ENCODE data around the gene GSTM2.

GSTM2 gene

GRCh38 chr1:109629372-109630030, 38.4 kb upstream of the GSTM2 start:
- DNase-seq (ENCODE audit: low read depth, low spot score): no peak

DNA sequence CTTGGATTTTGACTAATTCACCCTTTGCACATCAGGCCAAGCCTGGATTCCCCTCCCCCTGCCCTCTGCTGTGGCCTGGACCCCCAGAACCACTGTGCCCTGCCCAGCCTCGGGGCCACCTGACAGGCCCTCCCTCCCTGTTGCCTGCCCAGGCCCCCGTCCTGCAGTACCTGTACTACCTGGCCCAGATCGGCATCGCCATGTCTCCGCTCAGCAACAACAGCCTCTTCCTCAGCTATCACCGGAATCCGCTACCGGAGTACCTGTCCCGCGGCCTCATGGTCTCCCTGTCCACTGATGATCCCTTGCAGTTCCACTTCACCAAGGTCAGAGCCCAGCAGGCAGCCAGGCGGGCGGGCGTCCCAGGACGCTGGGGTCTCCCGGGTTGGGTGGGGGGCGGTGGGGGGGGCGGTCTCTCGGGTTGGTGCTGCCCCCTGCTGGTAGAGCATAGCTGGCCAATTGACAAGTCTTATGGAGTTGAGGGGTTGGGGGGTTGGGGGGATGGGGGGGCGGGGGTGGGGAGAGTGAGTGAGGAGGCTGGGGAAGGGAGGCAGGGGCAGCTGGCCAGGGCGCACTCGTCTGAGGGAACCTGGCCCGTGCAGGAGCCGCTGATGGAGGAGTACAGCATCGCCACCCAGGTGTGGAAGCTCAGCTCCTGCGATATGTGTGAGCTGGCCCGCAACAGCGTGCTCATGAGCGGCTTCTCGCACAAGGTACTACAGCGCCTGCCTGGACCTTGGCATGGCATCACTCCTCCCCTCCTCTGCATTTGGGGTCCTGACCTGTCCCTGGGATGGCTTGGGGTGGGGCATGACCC, 37.6 kb upstream of the GSTM2 start:
- no peak for DNase-seq (ENCODE audit: low read depth, low spot score)

GRCh38 chr1:109630898-109631512, 36.9 kb upstream of the GSTM2 start:
- no peak for DNase-seq (ENCODE audit: low read depth, low spot score)

- no peak for DNase-seq (ENCODE audit: low read depth, low spot score)
Measured at GRCh38 chr1:109631513-109632505, 36.0 kb upstream of the GSTM2 start.

DNA sequence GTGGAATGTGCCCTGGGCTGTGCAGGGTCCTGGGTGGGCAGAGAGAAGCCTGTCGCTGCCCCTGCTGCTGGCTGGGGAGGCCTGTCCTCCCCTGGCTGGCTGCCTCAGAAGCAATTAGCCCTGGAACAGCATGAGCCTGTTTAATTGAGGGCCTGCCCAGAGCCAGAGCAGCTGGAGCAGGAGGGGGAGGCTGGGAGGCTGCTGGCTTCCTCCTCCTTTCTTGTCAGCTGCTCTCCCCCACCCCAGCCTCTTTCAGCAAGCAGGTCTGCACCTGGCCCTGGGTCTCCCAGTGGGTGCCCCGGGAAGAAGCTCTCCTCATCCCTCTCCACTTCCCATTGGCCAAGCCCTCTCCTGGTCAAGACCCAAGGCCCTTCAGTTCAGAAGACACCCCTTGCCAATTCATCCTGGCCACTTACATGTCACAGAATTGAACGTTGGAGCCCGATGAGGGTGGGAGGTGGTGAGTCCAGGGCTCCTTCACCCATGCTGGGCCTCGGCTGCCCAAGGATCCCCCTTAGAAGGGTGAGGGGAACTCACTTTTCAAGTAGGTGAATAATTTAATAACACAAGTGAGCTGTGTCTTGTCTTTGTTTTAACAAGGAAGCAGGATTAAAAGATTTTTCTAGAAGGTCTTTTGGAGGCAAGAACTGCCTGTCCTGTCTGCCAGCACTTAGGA, 35.0 kb upstream of the GSTM2 start:
- DNase-seq (ENCODE audit: low read depth, low spot score): no peak

GRCh38 chr1:109634292-109634691, 33.6 kb upstream of the GSTM2 start:
- DNase-seq (ENCODE audit: low read depth, low spot score): no peak

GRCh38 chr1:109634771-109635750, 32.8 kb upstream of the GSTM2 start:
- DNase-seq (ENCODE audit: low read depth, low spot score): no peak

- DNase-seq (ENCODE audit: low read depth, low spot score): no peak
Measured at GRCh38 chr1:109635862-109636200, 32.0 kb upstream of the GSTM2 start.

- DNase-seq (ENCODE audit: low read depth, low spot score): peak; percentile 58
Measured at GRCh38 chr1:109636201-109636952, 31.5 kb upstream of the GSTM2 start.

DNA sequence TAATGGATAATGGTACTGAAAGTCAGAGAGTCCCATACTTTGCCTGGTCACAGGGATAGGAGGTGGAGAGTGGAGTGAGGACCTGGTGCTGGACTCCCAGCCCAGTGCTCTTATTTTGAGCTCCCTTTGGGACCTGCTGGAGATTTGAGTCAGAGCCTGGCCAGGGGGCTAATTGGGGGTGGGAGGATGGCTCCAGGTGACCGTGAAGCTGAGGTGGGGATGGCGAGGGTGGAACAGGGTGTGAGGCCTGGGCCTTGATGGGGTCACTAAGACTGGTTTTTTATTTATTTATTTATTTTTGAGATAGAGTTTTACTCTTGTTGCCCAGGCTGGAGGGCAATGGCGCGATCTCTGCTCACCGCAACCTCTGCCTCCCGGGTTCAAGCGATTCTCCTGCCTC, 30.4 kb upstream of the GSTM2 start:
- DNase-seq (ENCODE audit: low read depth, low spot score): no peak

DNA sequence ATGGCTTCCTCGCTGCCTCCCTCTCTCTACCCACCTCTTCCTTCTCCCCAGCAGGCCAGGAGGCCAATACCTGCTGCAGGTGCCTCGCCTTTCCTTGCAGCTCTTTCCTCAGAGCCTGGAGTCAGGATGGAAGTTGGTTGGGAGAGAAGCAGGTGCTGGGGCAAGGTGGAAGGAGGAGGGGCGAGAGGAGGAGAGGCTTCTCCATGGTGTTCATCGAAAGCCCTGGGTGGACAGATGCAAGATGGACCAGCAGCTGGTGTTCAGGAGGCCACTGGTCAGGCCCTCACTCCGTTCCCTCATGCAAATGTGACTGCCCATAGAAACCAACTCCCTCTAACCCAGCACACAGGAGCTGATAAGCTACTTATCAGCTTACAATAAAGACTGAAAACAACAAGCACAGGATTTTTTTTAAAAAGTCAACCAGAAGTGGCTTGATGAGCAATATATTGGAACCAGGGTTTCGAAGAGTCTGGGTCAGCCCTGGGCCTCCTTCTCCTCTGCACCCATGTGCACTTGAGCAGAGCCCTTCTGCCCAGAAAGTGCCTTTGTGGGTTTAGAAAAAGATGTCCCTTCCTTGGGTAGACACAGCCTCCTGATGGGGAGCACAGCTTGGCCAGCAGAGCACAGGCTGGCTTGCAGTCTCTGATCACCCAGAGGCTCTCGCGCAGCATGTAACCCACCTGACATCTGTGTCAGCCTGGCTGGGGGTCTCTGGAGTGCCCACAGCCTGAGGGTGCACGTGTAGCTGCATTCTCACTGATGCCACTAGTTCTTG, 28.6 kb upstream of the GSTM2 start:
- DNase-seq (ENCODE audit: low read depth, low spot score): no peak

GRCh38 chr1:109639841-109640184, 28.0 kb upstream of the GSTM2 start:
- DNase-seq (ENCODE audit: low read depth, low spot score): no peak

DNA sequence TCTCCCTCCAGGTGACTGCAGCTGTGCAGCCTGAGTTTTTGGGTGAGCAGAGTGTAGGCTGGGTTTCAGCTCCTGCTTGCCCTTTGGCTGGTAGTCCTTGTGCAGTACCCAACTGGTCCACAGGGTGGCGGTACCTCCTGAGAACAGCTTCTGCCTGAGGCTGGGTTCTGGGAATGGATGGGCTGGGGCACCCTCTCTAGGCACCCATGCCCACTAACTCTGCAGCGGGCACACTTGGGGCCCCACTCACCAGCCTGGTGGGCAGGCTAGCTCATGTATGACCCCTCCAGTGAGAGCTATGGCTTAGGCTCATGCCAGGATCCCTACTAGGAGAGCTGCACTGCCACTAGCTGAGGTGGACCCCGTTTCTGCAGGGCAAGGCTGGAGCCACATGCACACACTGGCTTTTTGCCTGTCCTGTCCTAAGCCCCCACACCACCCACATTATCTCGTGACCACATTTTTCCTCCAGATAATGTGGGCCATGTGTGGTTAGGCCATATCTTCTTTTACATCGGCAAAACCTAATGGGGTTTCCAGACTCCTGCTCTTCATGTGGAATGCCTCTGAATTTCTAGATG, 27.5 kb upstream of the GSTM2 start:
- no peak for DNase-seq (ENCODE audit: low read depth, low spot score)

GRCh38 chr1:109641078-109641740, 26.6 kb upstream of the GSTM2 start:
- no peak for DNase-seq (ENCODE audit: low read depth, low spot score)

DNA sequence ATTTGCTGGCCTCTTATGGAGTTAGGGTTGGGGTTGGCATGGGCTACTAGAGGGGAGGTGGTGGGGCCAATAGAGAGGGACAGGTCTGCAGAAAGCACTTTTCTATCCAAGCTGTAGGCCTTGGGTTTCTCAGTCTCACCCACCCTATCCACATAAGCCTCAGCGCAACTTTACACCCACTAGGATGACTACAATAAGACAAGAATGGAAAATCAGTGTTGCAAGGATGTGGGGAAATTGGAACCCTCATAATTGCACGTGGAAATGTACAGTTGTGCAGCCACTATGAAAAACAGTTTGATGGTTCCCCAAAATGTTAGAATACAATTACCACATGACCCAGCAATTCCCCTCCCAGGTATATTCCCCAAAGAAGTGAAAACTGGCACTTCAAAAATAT, 26.0 kb upstream of the GSTM2 start:
- DNase-seq (ENCODE audit: low read depth, low spot score): no peak

GRCh38 chr1:109642626-109643025, 25.2 kb upstream of the GSTM2 start:
- DNase-seq (ENCODE audit: low read depth, low spot score): no peak

GRCh38 chr1:109643385-109644230, 24.2 kb upstream of the GSTM2 start:
- DNase-seq (ENCODE audit: low read depth, low spot score): no peak
